Loucy (cell line): ENCODE measurements around the gene KCNQ2.

Experiments
- H2AFZ ChIP-seq: fragments of 200-600 bp; sonication (generic); 2 replicates; pipeline ENCODE4 v1.6.0; 2016; ENCODE audit warnings: antibody characterized with exemption, mild to moderate bottlenecking, low read length, moderate library complexity
- H3F3A ChIP-seq: fragments of 200-600 bp; 2 replicates; pipeline ENCODE4 v1.6.0; 2016; ENCODE audit warnings: antibody characterized with exemption, low read depth, mild to moderate bottlenecking
- H3K27me3 ChIP-seq: fragments of 200-600 bp; sonication (generic); 2 replicates; pipeline ENCODE4 v1.6.1; 2014; ENCODE audit warnings: low read length, mild to moderate bottlenecking; ENCODE audit not compliant: insufficient read depth, poor library complexity, severe bottlenecking
- H3K36me3 ChIP-seq: fragments of 200-600 bp; sonication (generic); 2 replicates; pipeline ENCODE4 v1.6.1; 2016; ENCODE audit warnings: low read length; ENCODE audit not compliant: insufficient read depth
- H3K4me1 ChIP-seq: fragments of 200-600 bp; sonication (generic); 2 replicates; pipeline ENCODE4 v1.5.1; 2014; ENCODE audit warnings: low read length, mild to moderate bottlenecking; ENCODE audit not compliant: insufficient read depth, poor library complexity, severe bottlenecking
- H3K4me2 ChIP-seq: fragments of 200-600 bp; sonication (generic); 2 replicates; pipeline ENCODE4 v1.6.0; 2014; ENCODE audit warnings: antibody characterized with exemption, low read length, low read depth, mild to moderate bottlenecking; ENCODE audit not compliant: poor library complexity, severe bottlenecking
- H3K4me3 ChIP-seq: fragments of 200-600 bp; sonication (generic); 2 replicates; pipeline ENCODE4 v1.5.1; 2014; ENCODE audit warnings: low read length, mild to moderate bottlenecking, mixed read lengths; ENCODE audit not compliant: poor library complexity, severe bottlenecking
- H3K79me2 ChIP-seq: fragments of 200-600 bp; sonication (generic); 2 replicates; pipeline ENCODE4 v1.6.1; 2014; ENCODE audit warnings: low read length; ENCODE audit not compliant: insufficient read depth
- H3K9ac ChIP-seq: fragments of 200-600 bp; sonication (generic); 2 replicates; pipeline ENCODE4 v1.6.0; 2014; ENCODE audit warnings: mild to moderate bottlenecking, low read depth, low read length, moderate library complexity; ENCODE audit not compliant: poor library complexity, severe bottlenecking
- H3K9me2 ChIP-seq: fragments of 200-600 bp; sonication (generic); replicated peaks from 2 replicates; pipeline ENCODE4 v1.6.1; 2016; ENCODE audit warnings: low read depth, low read length, mixed read lengths
- H3K9me3 ChIP-seq: fragments of 200-600 bp; sonication (generic); 2 replicates; pipeline ENCODE4 v1.6.1; 2014; ENCODE audit warnings: mild to moderate bottlenecking, antibody characterized with exemption, low read length, low read depth; ENCODE audit not compliant: insufficient read depth
- H4K20me1 ChIP-seq: fragments of 200-600 bp; sonication (generic); 2 replicates; pipeline ENCODE4 v1.6.0; 2014; ENCODE audit warnings: antibody characterized with exemption, low read length, mild to moderate bottlenecking; ENCODE audit not compliant: insufficient read depth, poor library complexity, severe bottlenecking
- EZH2phosphoT487 ChIP-seq: fragments of 200-600 bp; IDR thresholded peaks from 2 replicates; pipeline ENCODE4 v1.6.1; 2018; ENCODE audit warnings: antibody characterized with exemption, mild to moderate bottlenecking, moderate library complexity, borderline replicate concordance
- TF ChIP-seq, protein P1 (sequence below): fragments of 200-600 bp; sonication (generic); conservative IDR thresholded peaks from 2 replicates; pipeline ENCODE4 v1.5.1; 2014; ENCODE audit warnings: mild to moderate bottlenecking, antibody characterized with exemption, low read length

Gene KCNQ2

DNA sequence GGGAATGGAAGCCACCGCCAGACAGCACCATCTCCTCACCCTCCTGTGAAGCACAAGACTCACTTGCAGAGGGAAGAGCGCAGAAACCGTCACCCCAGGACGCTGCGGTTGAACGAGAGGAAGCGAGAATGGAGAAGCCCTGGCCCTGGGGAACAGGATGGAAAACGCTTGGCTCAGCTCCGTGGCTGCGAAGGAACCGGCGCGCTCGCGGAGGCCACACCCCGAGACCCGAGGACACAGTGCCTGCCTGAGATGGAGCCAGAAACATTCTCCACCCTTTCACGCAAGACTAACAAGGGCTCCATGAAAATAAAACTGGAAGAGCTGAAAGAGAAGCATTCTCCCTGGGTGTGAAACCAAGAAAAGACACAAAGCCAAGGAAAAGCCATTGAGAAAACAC is 86.0 kb downstream of the KCNQ2 start:
- no peaks in the 10 kb centered on the region for H3K27me3 ChIP-seq
- no peak overlapping the region for H3K4me2 ChIP-seq
- H4K20me1 ChIP-seq, result no peaks in the 10 kb centered on the region
- H3K4me3 ChIP-seq, result no peak overlapping the region
- no peaks in the 10 kb centered on the region for H3F3A ChIP-seq
- no peak overlapping the region for H2AFZ ChIP-seq
- H3K9me3 ChIP-seq, result peaks cover 9% of the 10 kb centered on the region; the same call in 1 of the 2 replicates
- H3K36me3 ChIP-seq, result no peaks in the 10 kb centered on the region
- no peaks in the 10 kb centered on the region for H3K9me2 ChIP-seq
- no peaks in the 10 kb centered on the region for H3K79me2 ChIP-seq
- TF ChIP-seq, protein P1, sequence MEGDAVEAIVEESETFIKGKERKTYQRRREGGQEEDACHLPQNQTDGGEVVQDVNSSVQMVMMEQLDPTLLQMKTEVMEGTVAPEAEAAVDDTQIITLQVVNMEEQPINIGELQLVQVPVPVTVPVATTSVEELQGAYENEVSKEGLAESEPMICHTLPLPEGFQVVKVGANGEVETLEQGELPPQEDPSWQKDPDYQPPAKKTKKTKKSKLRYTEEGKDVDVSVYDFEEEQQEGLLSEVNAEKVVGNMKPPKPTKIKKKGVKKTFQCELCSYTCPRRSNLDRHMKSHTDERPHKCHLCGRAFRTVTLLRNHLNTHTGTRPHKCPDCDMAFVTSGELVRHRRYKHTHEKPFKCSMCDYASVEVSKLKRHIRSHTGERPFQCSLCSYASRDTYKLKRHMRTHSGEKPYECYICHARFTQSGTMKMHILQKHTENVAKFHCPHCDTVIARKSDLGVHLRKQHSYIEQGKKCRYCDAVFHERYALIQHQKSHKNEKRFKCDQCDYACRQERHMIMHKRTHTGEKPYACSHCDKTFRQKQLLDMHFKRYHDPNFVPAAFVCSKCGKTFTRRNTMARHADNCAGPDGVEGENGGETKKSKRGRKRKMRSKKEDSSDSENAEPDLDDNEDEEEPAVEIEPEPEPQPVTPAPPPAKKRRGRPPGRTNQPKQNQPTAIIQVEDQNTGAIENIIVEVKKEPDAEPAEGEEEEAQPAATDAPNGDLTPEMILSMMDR, result no peak
- TF ChIP-seq EZH2phosphoT487, result no peak
- no peak overlapping the region for H3K9ac ChIP-seq
- H3K4me1 ChIP-seq, result no peaks in the 10 kb centered on the region

DNA sequence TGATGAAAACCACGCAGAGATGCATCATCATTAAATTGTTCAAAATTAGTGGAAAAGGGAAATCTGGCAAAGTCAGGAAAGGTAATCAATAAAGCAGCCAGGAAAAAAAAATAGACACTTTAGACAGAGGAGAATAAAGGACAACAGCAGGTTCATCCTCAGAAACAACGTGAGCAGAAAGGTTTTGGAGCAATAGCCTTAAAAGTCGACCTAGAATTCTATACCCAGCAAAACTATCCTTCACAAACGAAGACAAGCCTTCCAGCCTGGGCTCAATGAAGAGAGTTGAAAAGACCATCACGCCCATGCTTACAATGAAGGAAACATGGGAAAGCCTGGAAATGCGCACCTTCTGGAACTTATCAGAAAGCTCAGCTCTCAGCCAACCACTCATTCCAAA is 86.6 kb downstream of the KCNQ2 start:
- H3K9me3 ChIP-seq, result peaks cover 9% of the 10 kb centered on the region; the same call in 1 of the 2 replicates
- no peaks in the 10 kb centered on the region for H3K36me3 ChIP-seq
- no peak overlapping the region for H3K9ac ChIP-seq
- H3F3A ChIP-seq, result no peaks in the 10 kb centered on the region
- no peaks in the 10 kb centered on the region for H3K4me1 ChIP-seq
- no peaks in the 10 kb centered on the region for H3K9me2 ChIP-seq
- H4K20me1 ChIP-seq, result no peaks in the 10 kb centered on the region
- H3K4me2 ChIP-seq, result no peak overlapping the region
- H2AFZ ChIP-seq, result no peak overlapping the region
- TF ChIP-seq EZH2phosphoT487, result no peak
- TF ChIP-seq, protein P1, result no peak
- H3K27me3 ChIP-seq, result no peaks in the 10 kb centered on the region
- no peaks in the 10 kb centered on the region for H3K79me2 ChIP-seq
- no peak overlapping the region for H3K4me3 ChIP-seq

- Histone ChIP-seq H3K4me3 (no peak overlapping the region), H3K9me2 (no peaks in the 10 kb centered on the region), H3K9ac (no peak overlapping the region), H2AFZ (no peak overlapping the region), H3K4me2 (no peak overlapping the region), H3K36me3 (no peaks in the 10 kb centered on the region), H3F3A (no peaks in the 10 kb centered on the region), H3K27me3 (no peaks in the 10 kb centered on the region), H3K79me2 (no peaks in the 10 kb centered on the region), H3K4me1 (no peaks in the 10 kb centered on the region), H4K20me1 (no peaks in the 10 kb centered on the region), H3K9me3 (peaks cover 9% of the 10 kb centered on the region; the same call in 1 of the 2 replicates)
- TF ChIP-seq EZH2phosphoT487, result no peak
- TF ChIP-seq, protein P1, result no peak
These were observed 88.1 kb downstream of the KCNQ2 start for GRCh38 chr20:63384336-63384735.
